ENCODE measurements around the gene HECTD1. TPM values are rescaled to one million over a fixed set of nuclear protein-coding genes. Genes with fewer than 3 reads are reported as not detected.

The HECTD1 gene
- polyA plus RNA-seq, 1 of the 3 experiments (the other 2 are of a cell fraction): 43.2 TPM

- TF ChIP-seq RAD21 (IDR thresholded peaks at IDR 0.05; ENCODE audit: low read length): no peak
- TF ChIP-seq ZBTB33 (IDR thresholded peaks at IDR 0.05; ENCODE audit: borderline replicate concordance, low read depth): no peak
- no peaks in the 10 kb centered on the region for H3K27me3 ChIP-seq (ENCODE audit: insufficient read depth)
- no peak overlapping the region for H3K4me2 ChIP-seq
- no peaks in the 10 kb centered on the region for H4K20me1 ChIP-seq (ENCODE audit: insufficient read depth)
- peaks cover 14 to 61% of the 10 kb centered on the region in 2 experiments for H3K36me3 ChIP-seq (replicated peaks in 1 of 2; ENCODE audit: control insufficient read depth in 1 of 2, insufficient read depth in 2 of 2, low read length in 1 of 2)
- peaks cover 26% of the 10 kb centered on the region for H3K79me2 ChIP-seq (ENCODE audit: insufficient read depth)
- POLR2A ChIA-PET: no interaction called here
- H3K4me1 ChIP-seq (ENCODE audit: control insufficient read depth in 1 of 2, insufficient read depth in 2 of 2, low read depth in 1 of 2, low read length in 1 of 2): peaks cover 0 to 2% of the 10 kb centered on the region in 2 experiments; a peak in 1 of 4 replicates
- no peak overlapping the region for H3K9ac ChIP-seq
- H3K9me2 ChIP-seq: no peaks in the 10 kb centered on the region
- no peaks in the 10 kb centered on the region for H3F3A ChIP-seq (replicated peaks; ENCODE audit: insufficient read depth)
- no peak overlapping the region for H3K4me3 ChIP-seq (ENCODE audit: low read depth in 2 of 2, low read length in 1 of 2)
- no peak overlapping the region for H3K27ac ChIP-seq (ENCODE audit: low read depth in 2 of 2, low read length in 1 of 2)
- CTCF ChIA-PET: interaction anchor here (1.1 to 1.3 kb wide), 2 partner anchors 35 to 77 kb away, joined by 3 to 4 read pairs; no protein-coding TSS in a partner anchor
- H3K9me3 ChIP-seq: no peaks in the 10 kb centered on the region
- no peak overlapping the region for H2AFZ ChIP-seq (ENCODE audit: low read depth)
- DNase-seq: no peak
- WGBS (ENCODE audit: low lambda C conversion rate): 78% methylated on average over 13 of the region's 13 CpGs
These were observed 47.8 kb downstream of the HECTD1 start for GRCh38 chr14:31159682-31160296.

- H4K20me1 ChIP-seq (ENCODE audit: insufficient read depth): no peaks in the 10 kb centered on the region
- H3K4me3 ChIP-seq (ENCODE audit: low read depth in 2 of 2, low read length in 1 of 2): no peak overlapping the region
- no peak overlapping the region for H3K4me2 ChIP-seq
- TF ChIP-seq CHD2 (IDR thresholded peaks at IDR 0.05; ENCODE audit: low read length, partially characterized antibody) (no peak), MAX (IDR thresholded peaks at IDR 0.05; ENCODE audit: low read depth) (no peak), RXRA (IDR thresholded peaks at IDR 0.05; ENCODE audit: borderline replicate concordance, low read depth) (no peak), ZBTB33 (IDR thresholded peaks at IDR 0.05; ENCODE audit: borderline replicate concordance, low read depth) (no peak), POLR2AphosphoS5 (IDR thresholded peaks at IDR 0.05; ENCODE audit: low read depth, low read length) (no peak)
- no peaks in the 10 kb centered on the region for H3K9me3 ChIP-seq
- H3K9me2 ChIP-seq: no peaks in the 10 kb centered on the region
- peaks cover 19 to 59% of the 10 kb centered on the region in 2 experiments for H3K36me3 ChIP-seq (replicated peaks in 1 of 2; ENCODE audit: control insufficient read depth in 1 of 2, insufficient read depth in 2 of 2, low read length in 1 of 2)
- no peak overlapping the region for H2AFZ ChIP-seq (ENCODE audit: low read depth)
- H3K27ac ChIP-seq (ENCODE audit: low read depth in 2 of 2, low read length in 1 of 2): peak overlapping the region in 1 of 2 experiments; percentile 6; a peak in 1 of 4 replicates
- ChIA-PET POLR2A (no interaction called here), CTCF (no interaction called here)
- H3K79me2 ChIP-seq (ENCODE audit: insufficient read depth): peaks cover 4% of the 10 kb centered on the region
- H3K9ac ChIP-seq: no peak overlapping the region
- H3F3A ChIP-seq (replicated peaks; ENCODE audit: insufficient read depth): no peaks in the 10 kb centered on the region
- DNase-seq: no peak
- H3K4me1 ChIP-seq (ENCODE audit: control insufficient read depth in 1 of 2, insufficient read depth in 2 of 2, low read depth in 1 of 2, low read length in 1 of 2): no peaks in the 10 kb centered on the region
- 78% methylated on average over 12 of the region's 12 CpGs for WGBS (ENCODE audit: low lambda C conversion rate)
- H3K27me3 ChIP-seq (ENCODE audit: insufficient read depth): no peaks in the 10 kb centered on the region
These were observed 52.6 kb downstream of the HECTD1 start for GRCh38 chr14:31154956-31155355.
